T-cell (primary cell): ENCODE results near the gene TPSG1. TPM values are rescaled to one million over a fixed set of nuclear protein-coding genes. Genes with fewer than 3 reads are reported as not detected.

Experiments
- ATAC-seq, 4 experiments: fragments of 200-7000 bp in 3 of 4; fragments of 150-1000 bp in 1 of 4; cut with Tn5 transposase; replicated peaks in 1 of 4; 1 replicate in 3 of 4; 2 replicates in 1 of 4; pipeline ENCODE4 v1.10.0; 2021; ENCODE audit warnings: moderate library complexity in 3 of 4, mild to moderate bottlenecking in 2 of 4, moderate number of reproducible peaks in 1 of 4
- CTCF ChIA-PET, 2 donors: fragments of 300-600 bp; sonication (Branson Sonifier 250); formaldehyde crosslinking; loops; one replicate each; lab custom pipeline; 2022; ENCODE audit warnings: antibody characterized with exemption in 2 of 2; lab: Charles Lee
- POLR2A ChIA-PET, 2 donors: fragments of 300-600 bp; sonication (Branson Sonifier 250); formaldehyde crosslinking; loops; one replicate each; lab custom pipeline; 2022; ENCODE audit warnings: antibody characterized with exemption in 2 of 2; lab: Charles Lee
- DNase-seq, 35 experiments: peaks; one replicate each; pipeline versions ENCODE4 v3.0.0 to v3.0.0-alpha.2; 2013 to 2023
- H3K27ac ChIP-seq: one replicate; pipeline ENCODE4 v1.5.1; 2013; ENCODE audit warnings: low read length
- H3K27me3 ChIP-seq, 2 experiments: replicated peaks in 1 of 2; 1 replicate in 1 of 2; 2 replicates in 1 of 2; pipeline versions ENCODE4 v1.6.1 to v1.7.0; 2013; ENCODE audit warnings: low read length in 1 of 2, mixed read lengths in 1 of 2; ENCODE audit not compliant: control insufficient read depth in 2 of 2, insufficient read depth in 2 of 2; ENCODE audit errors: extremely low read depth in 1 of 2
- H3K36me3 ChIP-seq, 2 donors: 1 replicate in 1 of 2; 2 replicates in 1 of 2; pipeline versions ENCODE4 v1.6.1 to v1.7.0; 2013; ENCODE audit warnings: low read length in 1 of 2; ENCODE audit not compliant: control insufficient read depth in 2 of 2, insufficient read depth in 1 of 2; ENCODE audit errors: extremely low read depth in 1 of 2
- H3K4me1 ChIP-seq, 2 experiments: 1 replicate in 1 of 2; 2 replicates in 1 of 2; pipeline versions ENCODE4 v1.6.1 to v1.7.0; 2013; ENCODE audit warnings: low read length in 2 of 2, mixed read lengths in 1 of 2; ENCODE audit not compliant: insufficient read depth in 2 of 2, control insufficient read depth in 1 of 2; ENCODE audit errors: extremely low read depth in 1 of 2
- H3K4me3 ChIP-seq, 2 donors: 1 replicate in 1 of 2; 2 replicates in 1 of 2; pipeline versions ENCODE4 v1.5.1 to v1.7.0; 2013; ENCODE audit warnings: mild to moderate bottlenecking in 2 of 2, low read length in 1 of 2, moderate library complexity in 1 of 2; ENCODE audit not compliant: control insufficient read depth in 1 of 2; ENCODE audit errors: extremely low read depth in 1 of 2
- H3K9me3 ChIP-seq: 2 replicates; pipeline ENCODE4 v1.7.0; 2013
- H3K27ac Mint-ChIP-seq, 2 donors: one replicate each; pipeline ENCODE4 v1.8.0; 2020 to 2021; ENCODE audit warnings: mild to moderate bottlenecking in 2 of 2, mixed read lengths in 2 of 2
- H3K27me3 Mint-ChIP-seq, 2 donors: one replicate each; pipeline ENCODE4 v1.8.0; 2021 to 2022; ENCODE audit warnings: mixed read lengths in 2 of 2
- H3K36me3 Mint-ChIP-seq: one replicate; pipeline ENCODE4 v1.8.0; 2021; ENCODE audit warnings: mixed read lengths
- H3K4me1 Mint-ChIP-seq, 3 donors: one replicate each; pipeline ENCODE4 v1.8.0; 2020 to 2022; ENCODE audit warnings: mixed read lengths in 3 of 3, mild to moderate bottlenecking in 1 of 3
- H3K4me3 Mint-ChIP-seq, 3 donors: one replicate each; pipeline ENCODE4 v1.8.0; 2020 to 2022; ENCODE audit warnings: mild to moderate bottlenecking in 3 of 3, mixed read lengths in 3 of 3, moderate library complexity in 3 of 3
- H3K9me3 Mint-ChIP-seq, 3 donors: one replicate each; pipeline ENCODE4 v1.8.0; 2020 to 2022; ENCODE audit warnings: mixed read lengths in 3 of 3
- WGBS: methylation state at CpG from one replicate; pipeline ENCODE4 v1.1.5; 2013; ENCODE audit warnings: missing lambda C conversion rate; ENCODE audit not compliant: insufficient coverage; 5-methylcytosine and 5-hydroxymethylcytosine counted together
- total RNA-seq, 35 experiments: library from RNA in 6 of 35; stranded (reverse) in 6 of 35; fragments of 120-200 nt in 1 of 35; gene quantifications; one replicate each; pipeline versions ENCODE4 v1.2.1 to v1.2.4 and lab custom pipeline; 2013 to 2026

Gene TPSG1
- total RNA-seq, 5 donors from 2014 or later (not counting 1 experiment from before 2014, with no cell fraction given): not detected

- peaks cover 0 to 15% of the 10 kb centered on the region in 2 experiments for H3K27me3 ChIP-seq
- H3K4me3 Mint-ChIP-seq: no peak overlapping the region
- WGBS: 85% methylated on average over 32 of the region's 32 CpGs
- H3K27ac ChIP-seq: no peak overlapping the region
- CTCF ChIA-PET: no interaction called here
- no peaks in the 10 kb centered on the region for H3K36me3 ChIP-seq
- H3K4me1 ChIP-seq: no peaks in the 10 kb centered on the region
- no peaks in the 10 kb centered on the region for H3K4me1 Mint-ChIP-seq
- no peak overlapping the region for H3K4me3 ChIP-seq
- H3K27ac Mint-ChIP-seq: no peak overlapping the region
- H3K9me3 Mint-ChIP-seq: no peaks in the 10 kb centered on the region
- no peak for ATAC-seq
- no peaks in the 10 kb centered on the region for H3K9me3 ChIP-seq
- H3K36me3 Mint-ChIP-seq: no peaks in the 10 kb centered on the region
- DNase-seq: no peak
- POLR2A ChIA-PET: no interaction called here
- H3K27me3 Mint-ChIP-seq: no peaks in the 10 kb centered on the region
These were observed 8.2 kb downstream of the TPSG1 start for GRCh38 chr16:1216681-1217400.

GRCh38 chr16:1216296-1216619 lies 8.8 kb downstream of the TPSG1 start:
- Mint-ChIP-seq H3K27me3 (no peaks in the 10 kb centered on the region), H3K4me1 (no peaks in the 10 kb centered on the region), H3K9me3 (no peaks in the 10 kb centered on the region), H3K4me3 (no peak overlapping the region), H3K36me3 (no peaks in the 10 kb centered on the region), H3K27ac (no peak overlapping the region)
- CTCF ChIA-PET: no interaction called here
- Histone ChIP-seq H3K4me1 (no peaks in the 10 kb centered on the region), H3K27me3 (peaks cover 0 to 11% of the 10 kb centered on the region in 2 experiments), H3K9me3 (no peaks in the 10 kb centered on the region), H3K36me3 (no peaks in the 10 kb centered on the region), H3K4me3 (no peak overlapping the region), H3K27ac (no peak overlapping the region)
- WGBS: 84% methylated on average over 12 of the region's 12 CpGs
- POLR2A ChIA-PET: no interaction called here
- ATAC-seq (no peak), DNase-seq (no peak)

GRCh38 chr16:1215574-1216295 lies 9.3 kb downstream of the TPSG1 start:
- Mint-ChIP-seq H3K27ac (no peak overlapping the region), H3K27me3 (no peaks in the 10 kb centered on the region), H3K4me3 (no peak overlapping the region), H3K36me3 (no peaks in the 10 kb centered on the region), H3K9me3 (no peaks in the 10 kb centered on the region), H3K4me1 (no peaks in the 10 kb centered on the region)
- H3K4me3 ChIP-seq: no peak overlapping the region
- CTCF ChIA-PET: no interaction called here
- no peaks in the 10 kb centered on the region for H3K4me1 ChIP-seq
- no peak overlapping the region for H3K27ac ChIP-seq
- POLR2A ChIA-PET: no interaction called here
- no peak for DNase-seq
- H3K36me3 ChIP-seq: no peaks in the 10 kb centered on the region
- peaks cover 0 to 10% of the 10 kb centered on the region in 2 experiments for H3K27me3 ChIP-seq
- WGBS: 66% methylated on average over 25 of the region's 32 CpGs
- H3K9me3 ChIP-seq: no peaks in the 10 kb centered on the region
- no peak for ATAC-seq

GRCh38 chr16:1214719-1215118 lies 10.3 kb downstream of the TPSG1 start:
- no peaks in the 10 kb centered on the region for H3K36me3 Mint-ChIP-seq
- Histone ChIP-seq H3K4me3 (no peak overlapping the region), H3K9me3 (no peaks in the 10 kb centered on the region), H3K4me1 (peaks cover 0 to 2% of the 10 kb centered on the region in 2 experiments), H3K27me3 (peaks cover 0 to 10% of the 10 kb centered on the region in 2 experiments), H3K36me3 (no peaks in the 10 kb centered on the region), H3K27ac (no peak overlapping the region)
- DNase-seq (no peak), ATAC-seq (no peak)
- WGBS: 78% methylated on average over 5 of the region's 16 CpGs
- no peak overlapping the region for H3K4me3 Mint-ChIP-seq
- no peaks in the 10 kb centered on the region for H3K9me3 Mint-ChIP-seq
- H3K27ac Mint-ChIP-seq: no peak overlapping the region
- no peaks in the 10 kb centered on the region for H3K27me3 Mint-ChIP-seq
- ChIA-PET CTCF (interaction anchor here in 1 of 2 donors (0.6 kb wide), 1 partner anchor 1120 kb away, joined by 10 read pairs; no protein-coding TSS in a partner anchor), POLR2A (interaction anchor here in 1 of 2 donors (0.6 kb wide), 1 partner anchor 128 kb away, joined by 5 read pairs; no protein-coding TSS in a partner anchor)
- H3K4me1 Mint-ChIP-seq: no peaks in the 10 kb centered on the region

GRCh38 chr16:1213796-1214372 lies 11.2 kb downstream of the TPSG1 start:
- 91% methylated on average over 9 of the region's 25 CpGs for WGBS
- Mint-ChIP-seq H3K4me3 (no peak overlapping the region), H3K9me3 (no peaks in the 10 kb centered on the region), H3K27me3 (no peaks in the 10 kb centered on the region), H3K36me3 (no peaks in the 10 kb centered on the region), H3K4me1 (peaks cover 0 to 2% (median 0%) of the 10 kb centered on the region in 3 donors), H3K27ac (no peak overlapping the region)
- CTCF ChIA-PET: no interaction called here
- DNase-seq: no peak
- Histone ChIP-seq H3K9me3 (no peaks in the 10 kb centered on the region), H3K36me3 (no peaks in the 10 kb centered on the region), H3K4me1 (peaks cover 0 to 8% of the 10 kb centered on the region in 2 experiments), H3K27me3 (peaks cover 0 to 10% of the 10 kb centered on the region in 2 experiments), H3K4me3 (no peak overlapping the region), H3K27ac (no peak overlapping the region)
- ATAC-seq: no peak
- POLR2A ChIA-PET: no interaction called here

GRCh38 chr16:1213231-1213630 lies 11.8 kb downstream of the TPSG1 start:
- WGBS: 68% methylated on average over 5 of the region's 8 CpGs
- Histone ChIP-seq H3K9me3 (no peaks in the 10 kb centered on the region), H3K36me3 (no peaks in the 10 kb centered on the region), H3K4me1 (peaks cover 0 to 12% of the 10 kb centered on the region in 2 experiments), H3K4me3 (no peak overlapping the region), H3K27ac (no peak overlapping the region), H3K27me3 (peaks cover 0 to 10% of the 10 kb centered on the region in 2 experiments)
- no peaks in the 10 kb centered on the region for H3K36me3 Mint-ChIP-seq
- no peaks in the 10 kb centered on the region for H3K27me3 Mint-ChIP-seq
- ChIA-PET POLR2A (no interaction called here), CTCF (no interaction called here)
- H3K4me3 Mint-ChIP-seq: no peak overlapping the region
- H3K9me3 Mint-ChIP-seq: no peaks in the 10 kb centered on the region
- ATAC-seq (no peak), DNase-seq (no peak)
- H3K27ac Mint-ChIP-seq: no peak overlapping the region
- H3K4me1 Mint-ChIP-seq: peaks cover 0 to 5% (median 2%) of the 10 kb centered on the region in 3 donors
